Endothelial cell of umbilical vein (primary cell): ENCODE results near the gene MYCL. TPM values are rescaled to one million over a fixed set of nuclear protein-coding genes. Genes with fewer than 3 reads are reported as not detected.

Source experiments
- BruUV-seq: library from RNA; stranded (reverse); fragments of 400-500 nt; replicated peaks from 2 replicates; lab custom pipeline; 2021; lab: Mats Ljungman, UMichigan
- CTCF ChIA-PET: fragments of 300-600, 350-600 bp; sonication (Branson Sonifier 250); formaldehyde crosslinking; loops from one replicate; lab custom pipeline; 2021; ENCODE audit warnings: antibody characterized with exemption, inconsistent platforms; lab: Charles Lee
- POLR2A ChIA-PET: fragments of 300-600, 350-600 bp; sonication (Branson Sonifier 250); formaldehyde crosslinking; loops from one replicate; lab custom pipeline; 2021; ENCODE audit warnings: antibody characterized with exemption, inconsistent platforms; lab: Charles Lee
- DNase-seq: peaks from one replicate; pipeline ENCODE4 v3.0.0-alpha.2; 2011; ENCODE audit warnings: low read depth, low spot score
- FAIRE-seq: peaks from 2 replicates; lab custom pipeline; 2011; peaks lifted over from hg19 to GRCh38; lab: Jason Lieb, UNC
- H2AFZ ChIP-seq: 2 replicates; pipeline ENCODE4 v1.6.0; 2012; ENCODE audit warnings: low read depth, low read length, control low read depth, inconsistent platforms
- H3K27ac ChIP-seq: 2 replicates; pipeline ENCODE4 v1.5.1; 2011; ENCODE audit warnings: low read depth, mild to moderate bottlenecking, control low read depth, low read length, moderate library complexity; ENCODE audit not compliant: insufficient read depth
- H3K27me3 ChIP-seq, 2 experiments: 2 replicates each; pipeline versions ENCODE4 v1.6.0 to v1.6.1; 2011; ENCODE audit warnings: low read length in 2 of 2, mixed read lengths in 1 of 2; ENCODE audit not compliant: control insufficient read depth in 2 of 2, insufficient read depth in 2 of 2
- H3K36me3 ChIP-seq, 2 experiments: 2 replicates in 1 of 2; 3 replicates in 1 of 2; pipeline ENCODE4 v1.5.1; 2011; ENCODE audit warnings: low read length in 2 of 2, mild to moderate bottlenecking in 1 of 2, moderate library complexity in 1 of 2; ENCODE audit not compliant: control insufficient read depth in 2 of 2, insufficient read depth in 2 of 2; ENCODE audit errors: extremely low read depth in 1 of 2
- H3K4me1 ChIP-seq: 3 replicates; pipeline ENCODE4 v1.5.1; 2011; ENCODE audit warnings: mild to moderate bottlenecking, low read length; ENCODE audit not compliant: control insufficient read depth, insufficient read depth; ENCODE audit errors: extremely low read depth
- H3K4me2 ChIP-seq: 2 replicates; pipeline ENCODE4 v1.6.1; 2011; ENCODE audit warnings: low read length, control low read depth, mixed read lengths; ENCODE audit not compliant: insufficient read depth
- H3K4me3 ChIP-seq, 3 experiments: fragments of 200-600 bp in 1 of 3; sonication (generic), shearing (Covaris generic) in 1 of 3; replicated peaks in 1 of 3; 2 replicates each; pipeline ENCODE4 v1.5.1; 2011 to 2016; ENCODE audit warnings: control low read depth in 3 of 3, low read length in 3 of 3, mild to moderate bottlenecking in 2 of 3, inconsistent platforms in 1 of 3, low read depth in 1 of 3, moderate library complexity in 1 of 3; ENCODE audit not compliant: insufficient read depth in 1 of 3
- H3K79me2 ChIP-seq: 2 replicates; pipeline ENCODE4 v1.6.0; 2012; ENCODE audit warnings: low read length, inconsistent platforms; ENCODE audit not compliant: control insufficient read depth, insufficient read depth
- H3K9ac ChIP-seq: replicated peaks from 2 replicates; pipeline ENCODE3; 2011; ENCODE audit warnings: low read length, control low read depth; ENCODE audit not compliant: insufficient read depth; ENCODE audit errors: extremely low read depth
- H3K9me1 ChIP-seq: replicated peaks from 3 replicates; pipeline ENCODE4 v1.6.0; 2011; ENCODE audit warnings: mild to moderate bottlenecking, low read length; ENCODE audit not compliant: control insufficient read depth, insufficient read depth; ENCODE audit errors: extremely low read depth
- H3K9me3 ChIP-seq: replicated peaks from 2 replicates; pipeline ENCODE4 v1.5.1; 2012; ENCODE audit warnings: low read length, inconsistent platforms; ENCODE audit not compliant: control insufficient read depth, insufficient read depth
- H4K20me1 ChIP-seq: replicated peaks from 2 replicates; pipeline ENCODE3; 2011; ENCODE audit warnings: mild to moderate bottlenecking, low read length; ENCODE audit not compliant: control insufficient read depth, insufficient read depth; ENCODE audit errors: extremely low read depth
- EZH2 ChIP-seq: IDR thresholded peaks from 2 replicates; pipeline ENCODE4 v1.6.1; 2012; ENCODE audit warnings: borderline replicate concordance, low read depth, mild to moderate bottlenecking, moderate library complexity, low read length, inconsistent platforms; ENCODE audit not compliant: severe bottlenecking
- FOS ChIP-seq: IDR thresholded peaks from 2 replicates; pipeline ENCODE4 v1.6.1; 2011; ENCODE audit warnings: mild to moderate bottlenecking, low read length, moderate library complexity, borderline replicate concordance; ENCODE audit not compliant: insufficient read depth
- GATA2 ChIP-seq: IDR thresholded peaks from 2 replicates; pipeline ENCODE4 v1.7.0; 2011; ENCODE audit warnings: low read depth, mild to moderate bottlenecking, moderate library complexity, mixed read lengths, low read length; ENCODE audit not compliant: insufficient read length, insufficient read depth
- JUN ChIP-seq: IDR thresholded peaks from 2 replicates; pipeline ENCODE4 v1.6.1; 2011; ENCODE audit warnings: borderline replicate concordance, low read depth; ENCODE audit not compliant: insufficient read length, insufficient read depth
- MYC ChIP-seq: IDR thresholded peaks from one replicate; pipeline ENCODE4 v1.6.1; 2011; ENCODE audit warnings: mild to moderate bottlenecking, low read depth, low read length
- POLR2A ChIP-seq: IDR thresholded peaks from 2 replicates; pipeline ENCODE4 v1.6.1; 2012; ENCODE audit warnings: low read depth, mild to moderate bottlenecking, control low read depth, low read length
- POLR2AphosphoS5 ChIP-seq: IDR thresholded peaks from 2 replicates; pipeline ENCODE4 v1.6.1; 2012; ENCODE audit warnings: low read depth, mild to moderate bottlenecking, control low read depth, low read length, moderate library complexity; ENCODE audit not compliant: insufficient read depth
- dilution Hi-C: fragments of 300-500 bp; cut with MboI; formaldehyde crosslinking; loops from one replicate; pipeline ENCODE4 v1.15.0; 2019; ENCODE audit warnings: low sequenced_read_pairs; ENCODE audit not compliant: extremely low pct_ligation_motif_present
- intact Hi-C: fragments of 100-400 bp; cut with micrococcal nuclease; formaldehyde crosslinking; loops from one replicate; pipeline ENCODE4 v1.10.0; 2022
- polyA plus RNA-seq, 4 experiments: library from polyadenylated mRNA; depleted of rRNA in 3 of 4; stranded (reverse) in 3 of 4; unstranded in 1 of 4; fragments of >200 nt; gene quantifications; 2 replicates each; pipeline versions ENCODE4 v1.2.1 to v1.2.3, GENCODE V29; 2011 to 2012; ENCODE audit warnings: missing spikeins in 1 of 4
- total RNA-seq: library from RNA; stranded (reverse); gene quantifications from 2 replicates; pipeline ENCODE4 v1.2.3, GENCODE V29; 2021
- TF ChIP-seq, protein P1 (sequence below): IDR thresholded peaks from 2 replicates; pipeline ENCODE4 v1.6.1; 2011; ENCODE audit not compliant: insufficient read depth, insufficient read length
- TF ChIP-seq, protein P2 (sequence below), 2 donors: IDR thresholded peaks; 1 replicate in 1 of 2; 2 replicates in 1 of 2; pipeline ENCODE4 v1.5.1; 2011; ENCODE audit warnings: low read length in 2 of 2, mild to moderate bottlenecking in 2 of 2, moderate library complexity in 2 of 2, control low read depth in 1 of 2, inconsistent platforms in 1 of 2, low read depth in 1 of 2; ENCODE audit not compliant: insufficient read depth in 1 of 2; ENCODE audit errors: extremely low read depth in 1 of 2

Gene MYCL
- total and polyA plus RNA-seq, 2 donors (not counting 3 experiments of a cell fraction or from before 2014, with no cell fraction given) = 1.3 to 2.1 TPM

DNA sequence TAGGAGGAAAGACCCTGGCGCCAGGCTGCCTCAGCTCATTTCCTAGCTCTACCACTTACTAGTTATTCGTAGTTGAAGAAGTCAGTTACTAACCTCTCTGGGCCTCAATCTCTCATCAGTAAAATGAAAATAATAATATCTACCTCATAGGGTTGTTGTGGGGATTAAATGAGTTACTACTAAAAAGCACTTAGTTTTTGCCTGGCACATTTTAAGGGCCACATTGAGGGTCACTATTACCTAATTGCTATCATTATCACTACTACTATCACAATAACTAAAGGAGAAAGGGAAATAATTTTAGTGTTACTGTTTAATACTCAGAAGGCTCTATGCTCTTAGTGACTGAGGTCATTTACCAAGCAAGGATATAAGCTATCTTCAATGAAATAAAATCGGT is 43.4 kb downstream of the MYCL start:
- DNase-seq (no peak), FAIRE-seq (no peak)
- Histone ChIP-seq H3K36me3 (peaks cover 0 to 5% of the 10 kb centered on the region in 2 experiments), H3K9ac (no peak overlapping the region), H3K27ac (no peak overlapping the region), H3K27me3 (no peaks in the 10 kb centered on the region), H3K9me3 (no peaks in the 10 kb centered on the region), H3K4me2 (no peak overlapping the region), H2AFZ (no peak overlapping the region), H3K4me3 (no peak overlapping the region), H4K20me1 (peaks cover 3% of the 10 kb centered on the region), H3K9me1 (peaks cover 2% of the 10 kb centered on the region), H3K79me2 (peaks cover 51% of the 10 kb centered on the region), H3K4me1 (peaks cover 4% of the 10 kb centered on the region)
- dilution Hi-C loops (no loop called here), intact Hi-C loops (no loop called here)
- ChIA-PET CTCF (interaction anchor here (1.5 kb wide), 1 partner anchor 14 kb away, joined by 4 read pairs; no protein-coding TSS in a partner anchor), POLR2A (no interaction called here)
- TF ChIP-seq, protein P1, sequence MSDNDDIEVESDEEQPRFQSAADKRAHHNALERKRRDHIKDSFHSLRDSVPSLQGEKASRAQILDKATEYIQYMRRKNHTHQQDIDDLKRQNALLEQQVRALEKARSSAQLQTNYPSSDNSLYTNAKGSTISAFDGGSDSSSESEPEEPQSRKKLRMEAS = no peak
- TF ChIP-seq FOS (no peak), JUN (no peak), POLR2AphosphoS5 (no peak), GATA2 (no peak), POLR2A (no peak), EZH2 (no peak), MYC (no peak)
- TF ChIP-seq, protein P2, sequence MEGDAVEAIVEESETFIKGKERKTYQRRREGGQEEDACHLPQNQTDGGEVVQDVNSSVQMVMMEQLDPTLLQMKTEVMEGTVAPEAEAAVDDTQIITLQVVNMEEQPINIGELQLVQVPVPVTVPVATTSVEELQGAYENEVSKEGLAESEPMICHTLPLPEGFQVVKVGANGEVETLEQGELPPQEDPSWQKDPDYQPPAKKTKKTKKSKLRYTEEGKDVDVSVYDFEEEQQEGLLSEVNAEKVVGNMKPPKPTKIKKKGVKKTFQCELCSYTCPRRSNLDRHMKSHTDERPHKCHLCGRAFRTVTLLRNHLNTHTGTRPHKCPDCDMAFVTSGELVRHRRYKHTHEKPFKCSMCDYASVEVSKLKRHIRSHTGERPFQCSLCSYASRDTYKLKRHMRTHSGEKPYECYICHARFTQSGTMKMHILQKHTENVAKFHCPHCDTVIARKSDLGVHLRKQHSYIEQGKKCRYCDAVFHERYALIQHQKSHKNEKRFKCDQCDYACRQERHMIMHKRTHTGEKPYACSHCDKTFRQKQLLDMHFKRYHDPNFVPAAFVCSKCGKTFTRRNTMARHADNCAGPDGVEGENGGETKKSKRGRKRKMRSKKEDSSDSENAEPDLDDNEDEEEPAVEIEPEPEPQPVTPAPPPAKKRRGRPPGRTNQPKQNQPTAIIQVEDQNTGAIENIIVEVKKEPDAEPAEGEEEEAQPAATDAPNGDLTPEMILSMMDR (IDR thresholded peaks at IDR 0.05; ENCODE audit: extremely low read depth in 1 of 2, insufficient read depth in 1 of 2, low read depth in 1 of 2, low read length in 2 of 2) = no peak
- BruUV-seq = no TSS peak
